ENCODE measurements around the gene DNAJC3. TPM values are rescaled to one million over a fixed set of nuclear protein-coding genes. Genes with fewer than 3 reads are reported as not detected.

DNAJC3 gene
- total and polyA plus RNA-seq, 9 of the 15 experiments (the other 6 are each of a cell fraction or from before 2014, with no cell fraction given) = 7.8 to 21.8 (median 10.4) TPM

- BruUV-seq (replicated peaks) = no TSS peak
- ATAC-seq (no peak), FAIRE-seq (no peak), DNase-seq (ENCODE audit: extremely low read depth in 1 of 4, low spot score in 3 of 4) (no peak)
- in situ Hi-C loops (cut with MboI) = loop anchor here (10.0 to 25.0 kb wide), 2 partner anchors 218 to 296 kb away; no protein-coding TSS in a partner anchor
- Histone ChIP-seq H3K4me2 (ENCODE audit: insufficient read depth, low read length) (no peak overlapping the region), H3K9me1 (ENCODE audit: control insufficient read depth, insufficient read depth, low read length) (no peaks in the 10 kb centered on the region), H3K9me3 (replicated peaks; ENCODE audit: control insufficient read depth, insufficient read depth, low read depth, low read length) (no peaks in the 10 kb centered on the region; the same call in 1 of the 2 replicates), H3K27me3 (ENCODE audit: control insufficient read depth in 2 of 2, insufficient read depth in 2 of 2, low read length in 2 of 2) (no peaks in the 10 kb centered on the region), H3K36me3 (ENCODE audit: control insufficient read depth, insufficient read depth, low read length) (no peaks in the 10 kb centered on the region), H3K4me3 (no peak overlapping the region), H3K79me2 (ENCODE audit: control insufficient read depth, insufficient read depth, low read length) (no peaks in the 10 kb centered on the region), H4K20me1 (replicated peaks; ENCODE audit: control insufficient read depth, insufficient read depth, low read length) (no peaks in the 10 kb centered on the region), H3K4me1 (replicated peaks in 1 of 2; ENCODE audit: control insufficient read depth in 2 of 2, insufficient read depth in 2 of 2, low read length in 2 of 2) (no peaks in the 10 kb centered on the region), H3K27ac (ENCODE audit: extremely low read depth, low read depth, low read length) (no peak overlapping the region), H2AFZ (ENCODE audit: low read depth, low read length) (no peak overlapping the region), H3K9ac (ENCODE audit: insufficient read depth in 1 of 2, low read depth in 2 of 2, low read length in 2 of 2) (no peak overlapping the region)
- TF ChIP-seq POLR3G (IDR thresholded peaks at IDR 0.05; ENCODE audit: extremely low read depth, insufficient read length, insufficient replicate concordance) (no peak), SREBF1 (IDR thresholded peaks at IDR 0.05; ENCODE audit: borderline replicate concordance, low read depth, low read length) (no peak), OTX1 (CRISPR knock-in tag; IDR thresholded peaks at IDR 0.05) (no peak)
- TF ChIP-seq, protein P1, sequence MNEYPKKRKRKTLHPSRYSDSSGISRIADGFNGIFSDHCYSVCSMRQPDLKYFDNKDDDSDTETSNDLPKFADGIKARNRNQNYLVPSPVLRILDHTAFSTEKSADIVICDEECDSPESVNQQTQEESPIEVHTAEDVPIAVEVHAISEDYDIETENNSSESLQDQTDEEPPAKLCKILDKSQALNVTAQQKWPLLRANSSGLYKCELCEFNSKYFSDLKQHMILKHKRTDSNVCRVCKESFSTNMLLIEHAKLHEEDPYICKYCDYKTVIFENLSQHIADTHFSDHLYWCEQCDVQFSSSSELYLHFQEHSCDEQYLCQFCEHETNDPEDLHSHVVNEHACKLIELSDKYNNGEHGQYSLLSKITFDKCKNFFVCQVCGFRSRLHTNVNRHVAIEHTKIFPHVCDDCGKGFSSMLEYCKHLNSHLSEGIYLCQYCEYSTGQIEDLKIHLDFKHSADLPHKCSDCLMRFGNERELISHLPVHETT (CRISPR knock-in tag; conservative IDR thresholded peaks at IDR 0.05 in 1 of 2, IDR thresholded peaks at IDR 0.05 in 1 of 2) = no peak
- POLR2A ChIA-PET = interaction anchor here (0.6 kb wide), 1 partner anchor 1160 kb away, joined by 3 read pairs; no protein-coding TSS in a partner anchor
- 70% methylated on average over 1 of the region's 1 CpG for WGBS (ENCODE audit: insufficient coverage, low coverage, missing lambda C conversion rate)
- intact Hi-C loops (cut with micrococcal nuclease) = loop anchor here (5.0 to 10.0 kb wide), 2 partner anchors 131 to 1132 kb away; no protein-coding TSS in a partner anchor
- CTCF ChIA-PET (ENCODE audit: low intra/inter-chr PET ratio) = interaction anchor here (1.1 kb wide), 1 partner anchor 1213 kb away, joined by 4 read pairs; no protein-coding TSS in a partner anchor
Measured at GRCh38 chr13:95833126-95833525, 156.2 kb downstream of the DNAJC3 start.

Data from K562 (cell line).